ENCODE results near the gene KIR3DL2. TPM values are rescaled to one million over a fixed set of nuclear protein-coding genes. Genes with fewer than 3 reads are reported as not detected.
"Not testable (repeated sequence)": the region's sequence is repeated elsewhere in the genome, so short reads cannot be mapped to it uniquely, and the experiment has no call there.

KIR3DL2 gene
- total RNA-seq, 1 experiment from 2014 or later, result not detected

- POLR2A ChIA-PET (ENCODE audit: low non-redundant PET), result no interaction called here
- no TSS peak for BruUV-seq (replicated peaks)
- DNase-seq (ENCODE audit: low spot score), result no peak
- CTCF ChIA-PET, result no interaction called here
- H3K36me3 ChIP-seq (ENCODE audit: insufficient read depth, low read length, poor library complexity, severe bottlenecking), result no peaks in the 10 kb centered on the region
- no peaks in the 10 kb centered on the region for H3K9me3 ChIP-seq (ENCODE audit: low read depth, low read length, poor library complexity, severe bottlenecking)
- no peak overlapping the region for H3K27ac ChIP-seq (ENCODE audit: low read depth, low read length, poor library complexity, severe bottlenecking)
- H3K27me3 ChIP-seq (replicated peaks; ENCODE audit: insufficient read depth, low read depth, low read length, poor library complexity), result no peaks in the 10 kb centered on the region
- intact Hi-C loops (cut with micrococcal nuclease; ENCODE audit: unreplicated experiment), result no loop called here
- H3K4me1 ChIP-seq (ENCODE audit: insufficient read depth, low read length, poor library complexity, severe bottlenecking), result no peaks in the 10 kb centered on the region
- TF ChIP-seq, protein P1, sequence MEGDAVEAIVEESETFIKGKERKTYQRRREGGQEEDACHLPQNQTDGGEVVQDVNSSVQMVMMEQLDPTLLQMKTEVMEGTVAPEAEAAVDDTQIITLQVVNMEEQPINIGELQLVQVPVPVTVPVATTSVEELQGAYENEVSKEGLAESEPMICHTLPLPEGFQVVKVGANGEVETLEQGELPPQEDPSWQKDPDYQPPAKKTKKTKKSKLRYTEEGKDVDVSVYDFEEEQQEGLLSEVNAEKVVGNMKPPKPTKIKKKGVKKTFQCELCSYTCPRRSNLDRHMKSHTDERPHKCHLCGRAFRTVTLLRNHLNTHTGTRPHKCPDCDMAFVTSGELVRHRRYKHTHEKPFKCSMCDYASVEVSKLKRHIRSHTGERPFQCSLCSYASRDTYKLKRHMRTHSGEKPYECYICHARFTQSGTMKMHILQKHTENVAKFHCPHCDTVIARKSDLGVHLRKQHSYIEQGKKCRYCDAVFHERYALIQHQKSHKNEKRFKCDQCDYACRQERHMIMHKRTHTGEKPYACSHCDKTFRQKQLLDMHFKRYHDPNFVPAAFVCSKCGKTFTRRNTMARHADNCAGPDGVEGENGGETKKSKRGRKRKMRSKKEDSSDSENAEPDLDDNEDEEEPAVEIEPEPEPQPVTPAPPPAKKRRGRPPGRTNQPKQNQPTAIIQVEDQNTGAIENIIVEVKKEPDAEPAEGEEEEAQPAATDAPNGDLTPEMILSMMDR (conservative IDR thresholded peaks at IDR 0.05; ENCODE audit: low read depth, low read length), result no peak
- TF ChIP-seq EZH2 (IDR thresholded peaks at IDR 0.05; ENCODE audit: borderline replicate concordance, low read depth, low read length, poor library complexity, severe bottlenecking), result no peak
- H3K4me3 ChIP-seq (ENCODE audit: low read depth, low read length, poor library complexity, severe bottlenecking), result no peak overlapping the region
Measured at GRCh38 chr19:54817670-54818536, 32.3 kb upstream of the KIR3DL2 start.

DNA sequence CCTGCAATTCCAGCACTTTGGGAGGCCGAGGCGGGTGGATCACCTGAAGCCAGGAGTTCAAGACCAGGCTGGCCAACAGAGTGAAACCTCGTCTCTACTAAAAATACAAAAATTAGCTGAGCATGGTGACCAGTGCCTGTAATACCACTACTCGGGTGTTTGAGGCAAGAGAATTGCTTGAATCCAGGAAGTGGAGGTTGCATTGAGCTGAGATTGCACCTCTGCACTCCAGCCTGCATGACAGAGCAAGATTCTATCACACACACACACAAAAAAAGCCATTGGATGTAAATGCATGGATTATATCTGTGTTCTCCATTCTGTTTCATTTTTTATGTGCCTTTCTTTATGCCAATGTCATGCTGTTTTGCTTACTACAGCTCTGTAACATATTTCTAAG, 25.8 kb upstream of the KIR3DL2 start:
- DNase-seq (ENCODE audit: low spot score); H3K27ac ChIP-seq (ENCODE audit: low read depth, low read length, poor library complexity, severe bottlenecking); H3K4me3 ChIP-seq (ENCODE audit: low read depth, low read length, poor library complexity, severe bottlenecking); CTCF ChIA-PET; H3K36me3 ChIP-seq (ENCODE audit: insufficient read depth, low read length, poor library complexity, severe bottlenecking); BruUV-seq (replicated peaks); H3K27me3 ChIP-seq (replicated peaks; ENCODE audit: insufficient read depth, low read depth, low read length, poor library complexity); H3K4me1 ChIP-seq (ENCODE audit: insufficient read depth, low read length, poor library complexity, severe bottlenecking); intact Hi-C loops (cut with micrococcal nuclease; ENCODE audit: unreplicated experiment); H3K9me3 ChIP-seq (ENCODE audit: low read depth, low read length, poor library complexity, severe bottlenecking); POLR2A ChIA-PET (ENCODE audit: low non-redundant PET): not testable (repeated sequence)

DNA sequence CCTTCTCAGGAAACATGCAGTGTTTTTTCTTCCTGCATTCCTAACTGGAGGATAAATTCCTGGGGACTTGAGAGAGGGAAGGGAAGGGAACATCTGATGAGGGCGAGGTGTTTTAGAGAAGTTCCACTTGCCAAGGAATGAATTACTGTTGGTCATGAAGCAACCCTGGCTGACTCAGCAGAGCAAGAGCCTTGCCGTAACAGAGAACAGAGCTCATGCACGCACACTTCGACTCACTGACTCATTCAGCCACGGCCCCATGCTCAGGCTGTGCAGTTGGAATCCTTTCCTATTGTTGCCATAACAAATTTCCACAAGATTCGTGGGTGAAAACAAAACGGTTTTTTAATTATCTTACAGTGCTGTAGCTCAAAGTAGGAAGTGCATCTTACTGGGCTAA, 24.9 kb upstream of the KIR3DL2 start:
- H3K4me3 ChIP-seq (ENCODE audit: low read depth, low read length, poor library complexity, severe bottlenecking); H3K27me3 ChIP-seq (replicated peaks; ENCODE audit: insufficient read depth, low read depth, low read length, poor library complexity); CTCF ChIA-PET; POLR2A ChIA-PET (ENCODE audit: low non-redundant PET); H3K36me3 ChIP-seq (ENCODE audit: insufficient read depth, low read length, poor library complexity, severe bottlenecking); H3K4me1 ChIP-seq (ENCODE audit: insufficient read depth, low read length, poor library complexity, severe bottlenecking); intact Hi-C loops (cut with micrococcal nuclease; ENCODE audit: unreplicated experiment); BruUV-seq (replicated peaks); DNase-seq (ENCODE audit: low spot score); H3K27ac ChIP-seq (ENCODE audit: low read depth, low read length, poor library complexity, severe bottlenecking); H3K9me3 ChIP-seq (ENCODE audit: low read depth, low read length, poor library complexity, severe bottlenecking): not testable (repeated sequence)

DNA sequence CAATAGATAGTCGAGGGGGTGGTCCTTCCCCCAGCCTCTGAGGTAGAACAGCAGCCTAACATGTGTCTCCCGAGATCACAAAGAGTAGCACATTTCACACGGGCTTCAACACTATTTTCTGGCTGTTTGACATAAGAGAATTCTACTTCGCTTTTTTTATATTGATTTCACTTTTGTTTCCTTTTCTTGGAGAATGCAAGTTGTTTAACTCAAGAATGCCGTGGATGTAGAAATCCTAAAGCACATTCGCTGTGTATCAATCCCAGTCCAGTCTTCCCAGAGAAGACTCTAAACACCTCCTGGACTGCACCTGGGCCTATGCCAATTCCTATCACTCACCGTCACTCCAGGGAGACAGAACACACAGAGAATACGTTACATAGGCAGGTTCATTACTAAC, 22.2 kb upstream of the KIR3DL2 start:
- BruUV-seq (replicated peaks); CTCF ChIA-PET: not testable (repeated sequence)

GRCh38 chr19:54832496-54832895, 17.7 kb upstream of the KIR3DL2 start, which contains the start of gene KIR2DS4:
TSS of gene KIR2DS4 (plus strand) at chr19:54832676.
- BruUV-seq (replicated peaks); H3K27me3 ChIP-seq (replicated peaks; ENCODE audit: insufficient read depth, low read depth, low read length, poor library complexity); DNase-seq (ENCODE audit: low spot score); H3K4me3 ChIP-seq (ENCODE audit: low read depth, low read length, poor library complexity, severe bottlenecking); H3K27ac ChIP-seq (ENCODE audit: low read depth, low read length, poor library complexity, severe bottlenecking); H3K9me3 ChIP-seq (ENCODE audit: low read depth, low read length, poor library complexity, severe bottlenecking); H3K36me3 ChIP-seq (ENCODE audit: insufficient read depth, low read length, poor library complexity, severe bottlenecking); H3K4me1 ChIP-seq (ENCODE audit: insufficient read depth, low read length, poor library complexity, severe bottlenecking); CTCF ChIA-PET; POLR2A ChIA-PET (ENCODE audit: low non-redundant PET); intact Hi-C loops (cut with micrococcal nuclease; ENCODE audit: unreplicated experiment): not testable (repeated sequence)

More for the DNA sequence above, 22.2 kb upstream of the KIR3DL2 start:
- intact Hi-C loops (cut with micrococcal nuclease; ENCODE audit: unreplicated experiment); DNase-seq (ENCODE audit: low spot score); H3K27ac ChIP-seq (ENCODE audit: low read depth, low read length, poor library complexity, severe bottlenecking); H3K27me3 ChIP-seq (replicated peaks; ENCODE audit: insufficient read depth, low read depth, low read length, poor library complexity); H3K4me3 ChIP-seq (ENCODE audit: low read depth, low read length, poor library complexity, severe bottlenecking); H3K4me1 ChIP-seq (ENCODE audit: insufficient read depth, low read length, poor library complexity, severe bottlenecking); POLR2A ChIA-PET (ENCODE audit: low non-redundant PET); H3K36me3 ChIP-seq (ENCODE audit: insufficient read depth, low read length, poor library complexity, severe bottlenecking); H3K9me3 ChIP-seq (ENCODE audit: low read depth, low read length, poor library complexity, severe bottlenecking): not testable (repeated sequence)

- H3K9me3 ChIP-seq (ENCODE audit: low read depth, low read length, poor library complexity, severe bottlenecking); H3K36me3 ChIP-seq (ENCODE audit: insufficient read depth, low read length, poor library complexity, severe bottlenecking); H3K27ac ChIP-seq (ENCODE audit: low read depth, low read length, poor library complexity, severe bottlenecking); H3K27me3 ChIP-seq (replicated peaks; ENCODE audit: insufficient read depth, low read depth, low read length, poor library complexity); DNase-seq (ENCODE audit: low spot score); BruUV-seq (replicated peaks); CTCF ChIA-PET; H3K4me3 ChIP-seq (ENCODE audit: low read depth, low read length, poor library complexity, severe bottlenecking); H3K4me1 ChIP-seq (ENCODE audit: insufficient read depth, low read length, poor library complexity, severe bottlenecking); POLR2A ChIA-PET (ENCODE audit: low non-redundant PET); intact Hi-C loops (cut with micrococcal nuclease; ENCODE audit: unreplicated experiment): not testable (repeated sequence)
Measured at GRCh38 chr19:54835126-54835525, 15.1 kb upstream of the KIR3DL2 start.

DNA sequence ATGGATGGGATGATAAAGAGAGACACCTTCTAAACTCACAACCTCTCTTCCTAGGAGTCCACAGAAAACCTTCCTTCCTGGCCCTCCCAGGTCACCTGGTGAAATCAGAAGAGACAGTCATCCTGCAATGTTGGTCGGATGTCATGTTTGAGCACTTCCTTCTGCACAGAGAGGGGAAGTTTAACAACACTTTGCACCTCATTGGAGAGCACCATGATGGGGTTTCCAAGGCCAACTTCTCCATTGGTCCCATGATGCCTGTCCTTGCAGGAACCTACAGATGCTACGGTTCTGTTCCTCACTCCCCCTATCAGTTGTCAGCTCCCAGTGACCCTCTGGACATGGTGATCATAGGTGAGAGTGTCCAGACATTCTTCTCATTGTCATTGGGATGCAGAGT, 12.7 kb upstream of the KIR3DL2 start:
- H3K4me1 ChIP-seq (ENCODE audit: insufficient read depth, low read length, poor library complexity, severe bottlenecking); H3K36me3 ChIP-seq (ENCODE audit: insufficient read depth, low read length, poor library complexity, severe bottlenecking); intact Hi-C loops (cut with micrococcal nuclease; ENCODE audit: unreplicated experiment); H3K9me3 ChIP-seq (ENCODE audit: low read depth, low read length, poor library complexity, severe bottlenecking); BruUV-seq (replicated peaks); DNase-seq (ENCODE audit: low spot score); H3K4me3 ChIP-seq (ENCODE audit: low read depth, low read length, poor library complexity, severe bottlenecking); H3K27ac ChIP-seq (ENCODE audit: low read depth, low read length, poor library complexity, severe bottlenecking); H3K27me3 ChIP-seq (replicated peaks; ENCODE audit: insufficient read depth, low read depth, low read length, poor library complexity); POLR2A ChIA-PET (ENCODE audit: low non-redundant PET); CTCF ChIA-PET: not testable (repeated sequence)

Measured in A673 (cell line).